22Rv1 (cell line): ENCODE results near the gene TEKT1.
"Not testable (repeated sequence)": the region's sequence is repeated elsewhere in the genome, so short reads cannot be mapped to it uniquely, and the experiment has no call there.

Experiments
- H3K27ac ChIP-seq: fragments of 450-650 bp; 2 replicates; pipeline ENCODE4 v1.5.1; 2017
- ZFX ChIP-seq: fragments of 450-650 bp; IDR thresholded peaks from 2 replicates; pipeline ENCODE4 v1.6.1; 2017; ENCODE audit warnings: antibody characterized with exemption, borderline replicate concordance
- TF ChIP-seq, protein P1 (sequence below): fragments of 450-650 bp; IDR thresholded peaks from 2 replicates; pipeline ENCODE4 v1.5.1; 2017; ENCODE audit warnings: mild to moderate bottlenecking

The TEKT1 gene

DNA sequence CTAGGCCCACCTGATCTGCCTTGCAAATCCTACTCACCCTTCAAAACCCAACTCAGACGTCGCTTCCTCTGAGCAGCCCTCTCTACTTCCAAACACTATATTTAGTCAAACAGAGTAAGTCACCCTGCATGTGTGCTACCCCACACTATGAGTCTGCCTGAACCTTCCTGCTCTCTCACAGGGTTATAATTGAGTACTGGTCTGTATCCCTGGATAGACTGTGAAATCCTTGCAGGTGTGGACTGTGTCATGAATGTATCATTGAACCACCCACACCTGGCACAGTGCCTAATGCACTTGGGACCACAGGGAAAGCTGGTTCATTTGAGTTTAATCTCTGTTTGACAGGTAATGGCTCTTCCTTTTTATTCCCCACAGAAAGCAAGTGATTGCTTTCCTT, 52.1 kb downstream of the TEKT1 start:
- no peak overlapping the region for H3K27ac ChIP-seq
- TF ChIP-seq, protein P1, sequence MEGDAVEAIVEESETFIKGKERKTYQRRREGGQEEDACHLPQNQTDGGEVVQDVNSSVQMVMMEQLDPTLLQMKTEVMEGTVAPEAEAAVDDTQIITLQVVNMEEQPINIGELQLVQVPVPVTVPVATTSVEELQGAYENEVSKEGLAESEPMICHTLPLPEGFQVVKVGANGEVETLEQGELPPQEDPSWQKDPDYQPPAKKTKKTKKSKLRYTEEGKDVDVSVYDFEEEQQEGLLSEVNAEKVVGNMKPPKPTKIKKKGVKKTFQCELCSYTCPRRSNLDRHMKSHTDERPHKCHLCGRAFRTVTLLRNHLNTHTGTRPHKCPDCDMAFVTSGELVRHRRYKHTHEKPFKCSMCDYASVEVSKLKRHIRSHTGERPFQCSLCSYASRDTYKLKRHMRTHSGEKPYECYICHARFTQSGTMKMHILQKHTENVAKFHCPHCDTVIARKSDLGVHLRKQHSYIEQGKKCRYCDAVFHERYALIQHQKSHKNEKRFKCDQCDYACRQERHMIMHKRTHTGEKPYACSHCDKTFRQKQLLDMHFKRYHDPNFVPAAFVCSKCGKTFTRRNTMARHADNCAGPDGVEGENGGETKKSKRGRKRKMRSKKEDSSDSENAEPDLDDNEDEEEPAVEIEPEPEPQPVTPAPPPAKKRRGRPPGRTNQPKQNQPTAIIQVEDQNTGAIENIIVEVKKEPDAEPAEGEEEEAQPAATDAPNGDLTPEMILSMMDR, result no peak
- no peak for TF ChIP-seq ZFX

DNA sequence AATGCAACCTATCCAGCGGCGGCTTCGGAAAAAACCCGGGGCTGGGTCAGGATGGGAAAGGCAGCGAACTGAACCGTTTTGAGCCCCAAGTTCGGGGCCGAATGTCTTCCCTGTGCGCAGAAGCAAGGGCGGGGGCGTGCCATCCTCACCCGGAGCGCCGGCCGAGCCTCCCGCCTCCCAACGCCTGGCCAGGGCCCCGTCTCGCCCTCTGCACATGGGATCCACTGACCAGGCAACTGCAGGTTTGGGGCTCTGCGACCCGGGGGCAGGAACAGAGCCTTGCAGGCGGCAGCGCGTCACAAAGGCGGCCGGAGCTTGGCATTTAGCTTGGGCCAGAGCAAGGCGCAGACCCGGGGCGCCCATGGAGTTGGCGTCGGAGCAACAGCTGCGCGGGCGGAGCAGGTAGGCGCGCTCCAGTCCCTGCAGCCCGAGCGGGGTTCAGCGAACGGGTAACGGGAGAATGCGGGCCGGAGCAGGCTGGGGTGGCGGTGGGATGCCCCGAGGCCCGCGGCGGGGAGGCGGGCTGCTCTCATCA, 55.6 kb downstream of the TEKT1 start, which contains the start of gene FBXO39:
FBXO39 (plus strand) TSS at position 345 of the 535 bp plus-strand sequence. CDS start 3,654 bp downstream, outside the sequence.
- TF ChIP-seq, protein P1, result no peak
- no peak for TF ChIP-seq ZFX
- H3K27ac ChIP-seq, result no peak within 1 kb of the TSS

DNA sequence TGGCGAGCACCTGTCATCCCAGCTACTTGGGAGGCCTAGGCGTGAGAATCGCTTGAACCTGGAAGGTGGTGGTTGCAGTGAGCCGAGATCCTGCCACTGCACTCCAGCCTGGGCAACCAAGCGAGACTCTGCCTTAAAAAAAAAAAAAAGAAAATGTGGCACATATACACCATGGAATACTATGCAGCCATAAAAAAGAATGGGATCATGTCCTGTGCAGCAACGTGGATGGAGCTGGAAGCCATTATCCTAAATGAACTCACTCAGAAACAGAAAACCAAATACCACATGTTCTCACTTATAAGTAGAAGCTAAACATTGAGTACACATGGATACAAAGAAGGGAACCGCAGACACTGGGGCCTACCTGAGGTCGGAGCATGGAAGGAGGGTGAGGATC, 56.6 kb downstream of the TEKT1 start:
- H3K27ac ChIP-seq, result not testable (repeated sequence)

DNA sequence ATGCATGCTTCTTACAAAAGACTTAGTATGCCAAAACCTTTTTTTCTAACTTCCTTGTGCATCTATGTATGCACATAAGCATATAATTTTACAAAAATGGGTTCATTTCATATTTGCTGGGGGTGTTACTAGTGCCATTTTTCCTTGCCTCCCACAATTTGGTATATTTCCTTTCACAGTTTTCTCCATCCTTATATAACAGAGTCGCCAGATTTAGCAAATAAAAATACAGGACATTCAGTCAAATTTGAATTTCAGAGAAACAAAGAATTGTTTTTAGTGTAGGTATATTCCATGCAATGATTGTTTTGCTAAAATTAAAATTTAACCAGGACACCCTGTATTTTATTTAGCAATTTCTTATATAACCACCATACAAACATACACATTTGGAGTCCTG, 59.5 kb downstream of the TEKT1 start:
- TF ChIP-seq, protein P1, result no peak
- no peak for TF ChIP-seq ZFX

DNA sequence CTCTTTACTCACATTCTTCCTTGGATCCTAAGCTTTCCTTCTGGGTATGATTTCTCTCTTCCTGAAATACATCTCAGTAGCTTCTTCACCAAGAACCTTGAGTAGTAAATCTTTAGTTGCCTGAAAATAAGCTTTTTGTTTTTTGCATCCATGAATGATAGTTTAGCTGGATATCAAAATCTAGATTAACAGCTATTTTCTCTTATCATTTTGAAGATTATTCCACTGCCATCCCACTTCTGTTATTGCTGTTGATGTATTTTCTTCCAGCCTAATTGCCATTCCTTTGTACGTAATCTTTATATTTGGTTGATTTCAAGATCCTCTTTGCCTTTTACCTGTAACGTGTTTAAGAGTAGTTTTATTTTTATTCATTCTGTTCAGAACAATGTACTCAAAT, 63.1 kb downstream of the TEKT1 start:
- no peak overlapping the region for H3K27ac ChIP-seq
- TF ChIP-seq ZFX, result no peak
- TF ChIP-seq, protein P1, result no peak

More for the DNA sequence above, 59.5 kb downstream of the TEKT1 start:
- H3K27ac ChIP-seq, result no peak overlapping the region

DNA sequence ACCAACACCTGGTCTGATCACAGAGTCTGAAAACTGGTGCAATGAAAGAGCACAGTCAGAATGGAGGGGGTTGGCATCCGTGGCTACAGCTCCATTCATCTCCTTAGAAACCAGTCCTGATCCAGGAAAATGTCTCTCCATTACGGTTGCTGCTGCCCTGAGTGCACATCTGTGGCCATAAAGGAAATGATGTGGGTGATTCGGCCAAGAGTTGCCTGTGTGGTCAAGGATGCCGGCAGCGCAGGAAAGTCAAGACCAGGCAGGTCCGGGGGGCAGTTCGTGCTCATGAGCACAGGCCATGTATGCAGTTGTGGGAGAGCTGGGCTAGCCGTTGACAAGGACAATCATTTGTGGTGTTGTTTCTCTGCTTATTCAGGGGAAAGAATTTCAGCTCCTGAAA, 69.8 kb downstream of the TEKT1 start:
- TF ChIP-seq, protein P1, result no peak
- no peak for TF ChIP-seq ZFX
- no peak overlapping the region for H3K27ac ChIP-seq

DNA sequence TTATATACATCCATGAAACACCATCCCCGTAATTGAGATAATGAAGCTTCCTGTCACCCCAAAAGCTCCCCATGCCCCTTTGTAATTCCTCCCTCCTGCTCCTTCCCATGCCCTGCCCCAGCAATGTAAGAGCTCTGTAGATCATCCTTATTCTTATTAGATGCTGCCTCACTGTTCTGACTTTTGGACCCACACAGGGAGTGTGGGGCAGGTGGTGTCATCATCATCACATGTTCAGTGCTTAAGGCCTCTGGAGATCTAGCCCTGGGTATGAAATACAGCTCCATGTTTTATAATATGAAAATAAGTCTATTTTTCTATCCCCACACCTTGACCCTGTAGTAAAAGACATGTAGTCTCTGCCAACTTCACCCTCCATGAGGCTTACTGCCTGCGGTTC, 73.8 kb downstream of the TEKT1 start:
- TF ChIP-seq, protein P1, result no peak
- no peak for TF ChIP-seq ZFX

More for the DNA sequence above, 73.8 kb downstream of the TEKT1 start:
- H3K27ac ChIP-seq, result no peak overlapping the region
